HepG2 (cell line): ENCODE data around the gene EEF1A2. TPM values are rescaled to one million over a fixed set of nuclear protein-coding genes. Genes with fewer than 3 reads are reported as not detected.

Experiments used
- ATAC-seq: fragments of 200-7000 bp; cut with Tn5 transposase; 3 replicates; pipeline ENCODE4 v1.9.1; 2020; ENCODE audit warnings: mild to moderate bottlenecking, moderate library complexity
- BruUV-seq: library from RNA; stranded (reverse); fragments of 400-500 nt; replicated peaks from 2 replicates; lab custom pipeline; 2021; lab: Mats Ljungman, UMichigan
- CTCF ChIA-PET: fragments of 300-600 bp; formaldehyde crosslinking; extraction: SDS; loops from one replicate; lab custom pipeline; 2021; ENCODE audit warnings: low total read pairs, inconsistent platforms, low intra/inter-chr PET ratio; lab: Yijun Ruan, JAX
- POLR2A ChIA-PET: fragments of 350-600 bp; sonication (Branson Sonifier 250); formaldehyde crosslinking; loops from one replicate; lab custom pipeline; 2020; ENCODE audit warnings: antibody characterized with exemption, inconsistent platforms; lab: Yijun Ruan, JAX
- DNase-seq: peaks from one replicate; pipeline ENCODE4 v3.0.0-alpha.2; 2015; ENCODE audit warnings: low spot score
- FAIRE-seq: peaks from 3 replicates; lab custom pipeline; 2011; peaks lifted over from hg19 to GRCh38; lab: Jason Lieb, UNC
- H2AFZ ChIP-seq: one replicate; pipeline ENCODE4 v1.6.1; 2011; ENCODE audit warnings: low read length, inconsistent platforms
- H3K27ac ChIP-seq: fragments of 300-600 bp; 3 replicates; pipeline ENCODE4 v1.8.0; 2011; ENCODE audit warnings: mixed run types, mild to moderate bottlenecking, mixed read lengths, low read length, inconsistent platforms; ENCODE audit not compliant: insufficient read depth; ENCODE audit errors: extremely low read length
- H3K27me3 ChIP-seq, 2 experiments: fragments of 200-600 bp in 1 of 2; 2 replicates in 1 of 2; 3 replicates in 1 of 2; pipeline versions ENCODE4 v1.6.0 to v1.8.0; 2011; ENCODE audit warnings: low read length in 2 of 2, mild to moderate bottlenecking in 2 of 2, moderate library complexity in 2 of 2, inconsistent platforms in 1 of 2; ENCODE audit not compliant: insufficient read depth in 2 of 2, control insufficient read depth in 1 of 2
- H3K36me3 ChIP-seq, 2 experiments: fragments of 200-600 bp in 1 of 2; replicated peaks in 1 of 2; 2 replicates in 1 of 2; 3 replicates in 1 of 2; pipeline versions ENCODE4 v1.5.1 to v1.8.0; 2011; ENCODE audit warnings: low read length in 2 of 2, inconsistent platforms in 1 of 2; ENCODE audit not compliant: insufficient read depth in 2 of 2, control insufficient read depth in 1 of 2
- H3K4me1 ChIP-seq: 2 replicates; pipeline ENCODE4 v1.5.1; 2012; ENCODE audit warnings: low read length, inconsistent platforms; ENCODE audit not compliant: insufficient read depth
- H3K4me2 ChIP-seq: 2 replicates; pipeline ENCODE4 v1.6.0; 2011; ENCODE audit warnings: low read depth, low read length, inconsistent platforms
- H3K4me3 ChIP-seq, 3 experiments: fragments of 200-600 bp in 1 of 3; sonication (generic), shearing (Covaris generic) in 1 of 3; replicated peaks in 1 of 3; 2 replicates each; pipeline ENCODE4 v1.5.1; 2011 to 2016; ENCODE audit warnings: low read length in 3 of 3, inconsistent platforms in 2 of 3, low read depth in 2 of 3, mild to moderate bottlenecking in 2 of 3, control low read depth in 1 of 3, mixed read lengths in 1 of 3; ENCODE audit not compliant: insufficient read depth in 1 of 3
- H3K79me2 ChIP-seq: one replicate; pipeline ENCODE4 v1.6.1; 2011; ENCODE audit warnings: low read length, inconsistent platforms; ENCODE audit not compliant: insufficient read depth
- H3K9ac ChIP-seq: 2 replicates; pipeline ENCODE4 v1.6.0; 2011; ENCODE audit warnings: mild to moderate bottlenecking, low read depth, low read length, inconsistent platforms; ENCODE audit not compliant: insufficient read depth
- H3K9me3 ChIP-seq: 2 replicates; pipeline ENCODE4 v1.5.1; 2012; ENCODE audit warnings: mild to moderate bottlenecking, low read length
- H4K20me1 ChIP-seq: 2 replicates; pipeline ENCODE4 v1.6.0; 2011; ENCODE audit warnings: inconsistent platforms, mild to moderate bottlenecking, low read length, moderate library complexity; ENCODE audit not compliant: insufficient read depth
- EED ChIP-seq: sonication (generic); formaldehyde crosslinking; IDR thresholded peaks from 2 replicates; pipeline ENCODE4 v1.5.0; 2020; ENCODE audit warnings: mild to moderate bottlenecking, missing genetic modification reagents
- JARID2 ChIP-seq: sonication (generic); formaldehyde crosslinking; IDR thresholded peaks from 2 replicates; pipeline ENCODE4 v1.8.1; 2023; ENCODE audit warnings: missing genetic modification reagents, inconsistent platforms; ENCODE audit not compliant: insufficient replicate concordance
- MAX ChIP-seq: IDR thresholded peaks from 2 replicates; pipeline ENCODE4 v1.6.1; 2012; ENCODE audit warnings: inconsistent platforms
- REST ChIP-seq, 2 experiments: IDR thresholded peaks; 2 replicates each; pipeline ENCODE4 v1.6.1; 2011 to 2012; ENCODE audit warnings: low read length in 2 of 2, borderline replicate concordance in 1 of 2, low read depth in 1 of 2, mild to moderate bottlenecking in 1 of 2, moderate library complexity in 1 of 2
- RNF219 ChIP-seq: sonication (generic); formaldehyde crosslinking; IDR thresholded peaks from 2 replicates; pipeline ENCODE4 v1.5.0; 2020; ENCODE audit warnings: mild to moderate bottlenecking, missing genetic modification reagents
- SMYD3 ChIP-seq: sonication (generic); formaldehyde crosslinking; IDR thresholded peaks from 2 replicates; pipeline ENCODE4 v1.8.1; 2023; ENCODE audit warnings: mild to moderate bottlenecking, missing genetic modification reagents
- USF2 ChIP-seq, 2 experiments: sonication (generic) in 1 of 2; formaldehyde crosslinking in 1 of 2; IDR thresholded peaks; 2 replicates each; pipeline versions ENCODE4 v1.5.1 to v1.6.1; 2011 to 2020; ENCODE audit warnings: borderline replicate concordance in 1 of 2, low read depth in 1 of 2, low read length in 1 of 2, mild to moderate bottlenecking in 1 of 2, missing genetic modification reagents in 1 of 2, moderate library complexity in 1 of 2
- ZNF335 ChIP-seq: sonication (generic); formaldehyde crosslinking; IDR thresholded peaks from 2 replicates; pipeline ENCODE4 v1.4.0; 2020; ENCODE audit warnings: missing genetic modification reagents
- ZSCAN21 ChIP-seq: sonication (generic); formaldehyde crosslinking; IDR thresholded peaks from 2 replicates; pipeline ENCODE4 v1.8.0; 2022; ENCODE audit warnings: mild to moderate bottlenecking, missing genetic modification reagents, moderate library complexity, borderline replicate concordance
- WGBS: methylation state at CpG from one replicate; pipeline ENCODE4 v1.1.6; 2017; ENCODE audit warnings: low lambda C conversion rate; 5-methylcytosine and 5-hydroxymethylcytosine counted together
- in situ Hi-C: cut with HindIII; loops from 2 replicates; pipeline ENCODE4 v1.10.0; 2017; ENCODE audit warnings: low pct_unique_long_range_greater_than_20kb; ENCODE audit not compliant: extremely low pct_ligation_motif_present
- intact Hi-C: fragments of 100-400 bp; cut with micrococcal nuclease; formaldehyde crosslinking; loops from one replicate; pipeline ENCODE4 v1.10.0; 2022; ENCODE audit not compliant: unreplicated experiment
- polyA plus RNA-seq, 8 experiments: library from polyadenylated mRNA; depleted of rRNA in 3 of 8; stranded (reverse) in 7 of 8; unstranded in 1 of 8; fragments of >200 nt; fragmentation: Illumina TruSeq in 4 of 8; extraction: Trizol in 4 of 8; gene quantifications; 2 replicates each; pipeline versions ENCODE4 v1.2.1 to v1.2.3, GENCODE V29; 2011 to 2016; ENCODE audit warnings: low read depth in 4 of 8, missing spikeins in 1 of 8, mixed read lengths in 1 of 8; ENCODE audit not compliant: insufficient read depth in 1 of 8
- total RNA-seq, 5 experiments: library from RNA; depleted of rRNA; stranded (reverse); fragments of >200 nt; fragmentation: Illumina TruSeq; extraction: Trizol; gene quantifications; 2 replicates each; pipeline ENCODE4 v1.2.3, GENCODE V29; 2016; ENCODE audit warnings: low read depth in 1 of 5

The EEF1A2 gene
- total and polyA plus RNA-seq, 2 of the 13 experiments (the other 11 are each of a cell fraction or from before 2014, with no cell fraction given), result 0.44 to 0.87 TPM

GRCh38 chr20:63494084-63494419, 4.8 kb downstream of the EEF1A2 start:
- no peak overlapping the region for H3K9ac ChIP-seq
- H3K4me2 ChIP-seq, result no peak overlapping the region
- H3K36me3 ChIP-seq, result no peaks in the 10 kb centered on the region
- no peaks in the 10 kb centered on the region for H3K79me2 ChIP-seq
- DNase-seq, result no peak
- H3K4me1 ChIP-seq, result peaks cover 12% of the 10 kb centered on the region; the same call in 1 of the 2 replicates
- no peak for ATAC-seq
- POLR2A ChIA-PET, result no interaction called here
- CTCF ChIA-PET, result no interaction called here
- no peak for FAIRE-seq
- no peak for TF ChIP-seq RNF219 (CRISPR knock-in tag)
- no peak for TF ChIP-seq ZSCAN21 (CRISPR knock-in tag)
- TF ChIP-seq ZNF335 (CRISPR knock-in tag), result no peak
- no peak overlapping the region for H2AFZ ChIP-seq
- no peaks in the 10 kb centered on the region for H3K9me3 ChIP-seq
- peaks cover 29 to 66% of the 10 kb centered on the region in 2 experiments for H3K27me3 ChIP-seq
- BruUV-seq, result no TSS peak
- 23% methylated on average over 6 of the region's 7 CpGs for WGBS
- in situ Hi-C loops (no loop called here), intact Hi-C loops (no loop called here)
- H4K20me1 ChIP-seq, result peaks cover 6% of the 10 kb centered on the region; the same call in 1 of the 2 replicates
- H3K27ac ChIP-seq, result no peak overlapping the region
- H3K4me3 ChIP-seq, result no peak overlapping the region

GRCh38 chr20:63493563-63494020, 5.3 kb downstream of the EEF1A2 start:
- no TSS peak for BruUV-seq
- intact Hi-C loops, result no loop called here
- in situ Hi-C loops, result no loop called here
- H3K4me1 ChIP-seq, result peaks cover 12% of the 10 kb centered on the region; the same call in 1 of the 2 replicates
- H3K27ac ChIP-seq, result no peak overlapping the region
- no peak overlapping the region for H3K9ac ChIP-seq
- H3K36me3 ChIP-seq, result no peaks in the 10 kb centered on the region
- WGBS, result 20% methylated on average over 13 of the region's 13 CpGs
- no peaks in the 10 kb centered on the region for H3K79me2 ChIP-seq
- ChIA-PET CTCF (no interaction called here), POLR2A (no interaction called here)
- peaks cover 34 to 70% of the 10 kb centered on the region in 2 experiments for H3K27me3 ChIP-seq
- no peak overlapping the region for H3K4me2 ChIP-seq
- no peak overlapping the region for H2AFZ ChIP-seq
- ATAC-seq (no peak), DNase-seq (no peak), FAIRE-seq (no peak)
- no peaks in the 10 kb centered on the region for H3K9me3 ChIP-seq
- H4K20me1 ChIP-seq, result peaks cover 6% of the 10 kb centered on the region; the same call in 1 of the 2 replicates
- H3K4me3 ChIP-seq, result no peak overlapping the region
- no peak for TF ChIP-seq MAX
- TF ChIP-seq USF2 (IDR thresholded peaks at IDR 0.05; ENCODE audit: low read depth, low read length), result no peak
- no peak for TF ChIP-seq USF2 (CRISPR knock-in tag; IDR thresholded peaks at IDR 0.05; ENCODE audit: borderline replicate concordance)
- TF ChIP-seq JARID2 (CRISPR knock-in tag), result no peak
- TF ChIP-seq REST (IDR thresholded peaks at IDR 0.05; ENCODE audit: borderline replicate concordance in 1 of 2, low read depth in 1 of 2, low read length in 2 of 2), result no peak
- TF ChIP-seq SMYD3 (CRISPR knock-in tag), result no peak
- no peak for TF ChIP-seq EED (CRISPR knock-in tag)
